BJ (cell line): ENCODE results near the gene POU2AF1. TPM values are rescaled to one million over a fixed set of nuclear protein-coding genes. Genes with fewer than 3 reads are reported as not detected.

Source experiments
- CTCF ChIA-PET: fragments of 350-600 bp; formaldehyde crosslinking; extraction: SDS; loops from one replicate; lab custom pipeline; 2021; ENCODE audit warnings: antibody characterized with exemption, inconsistent platforms; lab: Yijun Ruan, JAX
- POLR2A ChIA-PET: fragments of 300-600 bp; sonication (Branson Sonifier 250); formaldehyde crosslinking; extraction: SDS; loops from one replicate; lab custom pipeline; 2021; ENCODE audit warnings: antibody characterized with exemption; lab: Charles Lee
- DNase-seq: peaks from one replicate; pipeline ENCODE4 v3.0.0-alpha.2; 2011; ENCODE audit warnings: low read depth
- H3K27me3 ChIP-seq: 2 replicates; pipeline ENCODE4 v1.6.0; 2011; ENCODE audit warnings: low read length; ENCODE audit not compliant: control insufficient read depth, insufficient read depth
- H3K36me3 ChIP-seq: 2 replicates; pipeline ENCODE4 v1.5.1; 2011; ENCODE audit warnings: low read length; ENCODE audit not compliant: control insufficient read depth, insufficient read depth
- H3K4me3 ChIP-seq: 2 replicates; pipeline ENCODE4 v1.5.1; 2011; ENCODE audit warnings: low read depth, mild to moderate bottlenecking, control low read depth, low read length
- CTCF ChIP-seq: IDR thresholded peaks from 2 replicates; pipeline ENCODE4 v1.5.1; 2011; ENCODE audit warnings: low read depth, mild to moderate bottlenecking, control low read depth, inconsistent platforms, low read length, moderate library complexity; ENCODE audit not compliant: insufficient read depth
- polyA plus RNA-seq: library from polyadenylated mRNA; depleted of rRNA; stranded (reverse); fragments of >200 nt; gene quantifications from 2 replicates; pipeline ENCODE4 v1.2.3, GENCODE V29; 2011

The POU2AF1 gene
- polyA plus RNA-seq, 1 experiment: not detected

- DNase-seq: no peak
- no peaks in the 10 kb centered on the region for H3K36me3 ChIP-seq
- 0 out of 2 replicates have a peak, but pooled peaks cover 2% of the 10 kb centered on the region for H3K27me3 ChIP-seq
- TF ChIP-seq CTCF: no peak
- ChIA-PET CTCF (no interaction called here), POLR2A (no interaction called here)
- no peak overlapping the region for H3K4me3 ChIP-seq
Observed at GRCh38 chr11:111373590-111373989, 5.5 kb downstream of the POU2AF1 start.

- no peak for DNase-seq
- ChIA-PET POLR2A (no interaction called here), CTCF (no interaction called here)
- Histone ChIP-seq H3K27me3 (peaks cover 2% of the 10 kb centered on the region; the same call in 1 of the 2 replicates), H3K36me3 (no peaks in the 10 kb centered on the region), H3K4me3 (no peak overlapping the region)
- TF ChIP-seq CTCF: no peak
Observed at GRCh38 chr11:111372538-111372937, 6.5 kb downstream of the POU2AF1 start.

- Histone ChIP-seq H3K36me3 (no peaks in the 10 kb centered on the region), H3K27me3 (no peaks in the 10 kb centered on the region; the same call in 1 of the 2 replicates), H3K4me3 (no peak overlapping the region)
- DNase-seq: no peak
- POLR2A ChIA-PET: no interaction called here
- CTCF ChIA-PET: no interaction called here
- no peak for TF ChIP-seq CTCF
Observed at GRCh38 chr11:111370902-111371578, 8.0 kb downstream of the POU2AF1 start.

- TF ChIP-seq CTCF: no peak
- DNase-seq: no peak
- Histone ChIP-seq H3K27me3 (no peaks in the 10 kb centered on the region; the same call in 1 of the 2 replicates), H3K36me3 (no peaks in the 10 kb centered on the region), H3K4me3 (no peak overlapping the region)
- ChIA-PET CTCF (interaction anchor here (0.6 kb wide), 1 partner anchor 366 kb away, joined by 3 read pairs; no protein-coding TSS in a partner anchor), POLR2A (no interaction called here)
Observed at GRCh38 chr11:111370270-111370901, 8.7 kb downstream of the POU2AF1 start.

- Histone ChIP-seq H3K4me3 (no peak overlapping the region), H3K27me3 (no peaks in the 10 kb centered on the region; the same call in none of the 2 replicates), H3K36me3 (no peaks in the 10 kb centered on the region)
- no peak for TF ChIP-seq CTCF
- POLR2A ChIA-PET: no interaction called here
- CTCF ChIA-PET: no interaction called here
- DNase-seq: no peak
Observed at GRCh38 chr11:111368285-111368560, 10.9 kb downstream of the POU2AF1 start.
